H1 (cell line): Measurements from ENCODE around the gene RHEX. TPM values are rescaled to one million over a fixed set of nuclear protein-coding genes. Genes with fewer than 3 reads are reported as not detected.

Experiments
- CTCF ChIA-PET: fragments of 300-600 bp; sonication (Branson Sonifier 250); formaldehyde crosslinking; loops from one replicate; lab custom pipeline; 2021; ENCODE audit not compliant: partially characterized antibody; lab: Charles Lee
- POLR2A ChIA-PET: fragments of 300-600 bp; sonication (Branson Sonifier 250); formaldehyde crosslinking; loops from one replicate; lab custom pipeline; 2021; ENCODE audit warnings: inconsistent platforms; ENCODE audit not compliant: partially characterized antibody; lab: Charles Lee
- DNase-seq, 2 experiments: peaks; one replicate each; pipeline versions ENCODE4 v3.0.0 to v3.0.0-alpha.2; 2010 to 2022; ENCODE audit warnings: low spot score in 2 of 2, low read depth in 1 of 2, mixed read lengths in 1 of 2
- FAIRE-seq: peaks from 2 replicates; lab custom pipeline; 2011; peaks lifted over from hg19 to GRCh38; lab: Jason Lieb, UNC
- H2AFZ ChIP-seq: 2 replicates; pipeline ENCODE4 v1.8.1; 2012; ENCODE audit warnings: low read length, inconsistent platforms
- H2AK5ac ChIP-seq: 2 replicates; pipeline ENCODE4 v1.6.1; 2013; ENCODE audit warnings: low read depth, low read length
- H2BK120ac ChIP-seq: replicated peaks from 2 replicates; pipeline ENCODE3; 2013; ENCODE audit warnings: low read depth, low read length, inconsistent platforms
- H2BK12ac ChIP-seq: 2 replicates; pipeline ENCODE4 v1.6.1; 2013; ENCODE audit warnings: low read depth, low read length
- H2BK15ac ChIP-seq: 2 replicates; pipeline ENCODE4 v1.6.1; 2013; ENCODE audit warnings: low read length
- H2BK20ac ChIP-seq: 2 replicates; pipeline ENCODE4 v1.6.1; 2013; ENCODE audit warnings: low read length
- H2BK5ac ChIP-seq: 2 replicates; pipeline ENCODE4 v1.6.1; 2013; ENCODE audit warnings: low read depth, low read length
- H3K14ac ChIP-seq: 2 replicates; pipeline ENCODE4 v1.6.1; 2013; ENCODE audit warnings: inconsistent platforms; ENCODE audit not compliant: insufficient read length
- H3K18ac ChIP-seq: 2 replicates; pipeline ENCODE4 v1.6.1; 2013; ENCODE audit warnings: low read length; ENCODE audit errors: extremely low read depth
- H3K23ac ChIP-seq: 2 replicates; pipeline ENCODE4 v1.6.1; 2013; ENCODE audit warnings: inconsistent platforms; ENCODE audit not compliant: insufficient read length
- H3K23me2 ChIP-seq: 2 replicates; pipeline ENCODE4 v1.6.1; 2013; ENCODE audit warnings: low read depth, low read length
- H3K27ac ChIP-seq: 2 replicates; pipeline ENCODE4 v1.6.1; 2011; ENCODE audit warnings: low read depth, low read length, inconsistent platforms
- H3K27me3 ChIP-seq, 4 experiments: replicated peaks in 1 of 4; 1 replicate in 1 of 4; 2 replicates in 3 of 4; pipeline versions ENCODE4 v1.6.1 to v1.8.1; 2011 to 2013; ENCODE audit warnings: low read length in 3 of 4, mild to moderate bottlenecking in 3 of 4, inconsistent platforms in 2 of 4, mixed read lengths in 2 of 4, moderate library complexity in 1 of 4; ENCODE audit not compliant: control insufficient read depth in 3 of 4, insufficient read depth in 3 of 4; ENCODE audit errors: extremely low read depth in 1 of 4
- H3K36me3 ChIP-seq, 4 experiments: 2 replicates each; pipeline versions ENCODE4 v1.6.1 to v1.8.1; 2011 to 2013; ENCODE audit warnings: mild to moderate bottlenecking in 4 of 4, low read length in 3 of 4, moderate library complexity in 2 of 4, control low read depth in 1 of 4, inconsistent platforms in 1 of 4; ENCODE audit not compliant: insufficient read depth in 4 of 4, control insufficient read depth in 2 of 4
- H3K4ac ChIP-seq: replicated peaks from 2 replicates; pipeline ENCODE3; 2013; ENCODE audit warnings: low read length, low read depth, mixed read lengths, inconsistent platforms; ENCODE audit not compliant: insufficient read length
- H3K4me1 ChIP-seq, 4 experiments: replicated peaks in 1 of 4; 1 replicate in 1 of 4; 2 replicates in 3 of 4; pipeline versions ENCODE4 v1.6.1 to v1.8.1; 2011 to 2013; ENCODE audit warnings: low read length in 3 of 4, inconsistent platforms in 2 of 4, mixed read lengths in 1 of 4; ENCODE audit not compliant: insufficient read depth in 4 of 4, control insufficient read depth in 3 of 4
- H3K4me2 ChIP-seq, 2 experiments: 2 replicates each; pipeline versions ENCODE4 v1.6.1 to v1.8.1; 2011 to 2013; ENCODE audit warnings: low read depth in 2 of 2, low read length in 2 of 2, control low read depth in 1 of 2, inconsistent platforms in 1 of 2, mild to moderate bottlenecking in 1 of 2; ENCODE audit not compliant: insufficient read depth in 1 of 2
- H3K4me3 ChIP-seq, 4 experiments: fragments of 200-600, 300-600 bp in 1 of 4; sonication (generic), shearing (Covaris generic), sonication (Bioruptor Twin) in 1 of 4; 2 replicates each; pipeline versions ENCODE4 v1.5.1 to v1.8.1; 2011 to 2016; ENCODE audit warnings: low read length in 4 of 4, low read depth in 3 of 4, control low read depth in 2 of 4, inconsistent platforms in 2 of 4, mild to moderate bottlenecking in 2 of 4, mixed read lengths in 1 of 4, moderate library complexity in 1 of 4; ENCODE audit not compliant: insufficient read depth in 2 of 4; ENCODE audit errors: extremely low read depth in 1 of 4
- H3K56ac ChIP-seq: replicated peaks from 2 replicates; pipeline ENCODE3; 2013; ENCODE audit warnings: low read depth, mild to moderate bottlenecking, mixed read lengths, low read length, inconsistent platforms; ENCODE audit not compliant: insufficient read length
- H3K79me1 ChIP-seq: 2 replicates; pipeline ENCODE4 v1.6.1; 2013; ENCODE audit warnings: low read depth, low read length, control low read depth
- H3K79me2 ChIP-seq, 2 experiments: 2 replicates each; pipeline versions ENCODE4 v1.6.1 to v1.8.1; 2012 to 2013; ENCODE audit warnings: low read length in 2 of 2, mild to moderate bottlenecking in 2 of 2, inconsistent platforms in 1 of 2; ENCODE audit not compliant: insufficient read depth in 2 of 2, control insufficient read depth in 1 of 2
- H3K9ac ChIP-seq, 4 experiments: replicated peaks in 1 of 4; 1 replicate in 1 of 4; 2 replicates in 3 of 4; pipeline versions ENCODE4 v1.6.1 to v1.8.1; 2011 to 2013; ENCODE audit warnings: low read depth in 3 of 4, low read length in 3 of 4, control low read depth in 2 of 4, mild to moderate bottlenecking in 2 of 4, moderate library complexity in 2 of 4, inconsistent platforms in 1 of 4; ENCODE audit errors: extremely low read depth in 1 of 4
- H3K9me3 ChIP-seq, 2 experiments: 2 replicates each; pipeline versions ENCODE4 v1.6.1 to v1.8.1; 2012 to 2013; ENCODE audit warnings: mild to moderate bottlenecking in 2 of 2, moderate library complexity in 2 of 2, control low read depth in 1 of 2, inconsistent platforms in 1 of 2, low read depth in 1 of 2, low read length in 1 of 2, mixed read lengths in 1 of 2; ENCODE audit not compliant: insufficient read depth in 2 of 2
- H4K20me1 ChIP-seq, 2 experiments: replicated peaks in 1 of 2; 2 replicates each; pipeline versions ENCODE3 to v1.8.1; 2011 to 2013; ENCODE audit warnings: inconsistent platforms in 2 of 2, low read length in 2 of 2, mild to moderate bottlenecking in 1 of 2; ENCODE audit not compliant: insufficient read depth in 2 of 2, control insufficient read depth in 1 of 2
- H4K5ac ChIP-seq: 2 replicates; pipeline ENCODE4 v1.6.1; 2013; ENCODE audit warnings: low read length, low read depth, mixed read lengths, inconsistent platforms; ENCODE audit not compliant: insufficient read length
- H4K8ac ChIP-seq: 2 replicates; pipeline ENCODE4 v1.8.0; 2013; ENCODE audit warnings: mild to moderate bottlenecking, moderate library complexity, low read length, inconsistent platforms; ENCODE audit not compliant: insufficient read depth; ENCODE audit errors: extremely low read depth
- H4K91ac ChIP-seq: replicated peaks from 2 replicates; pipeline ENCODE3; 2013; ENCODE audit warnings: low read length, mixed read lengths, inconsistent platforms; ENCODE audit not compliant: insufficient read length
- BCL11A ChIP-seq, 2 experiments: IDR thresholded peaks; one replicate each; pipeline ENCODE4 v1.6.1; 2011; ENCODE audit warnings: low read depth in 2 of 2, low read length in 2 of 2, mild to moderate bottlenecking in 2 of 2
- CBX8 ChIP-seq: fragments of 300-800, 300-1000 bp; sonication (generic); IDR thresholded peaks from 2 replicates; pipeline ENCODE4 v1.7.1; 2016; ENCODE audit warnings: low read depth, low read length, borderline replicate concordance
- GABPA ChIP-seq: IDR thresholded peaks from 2 replicates; pipeline ENCODE4 v1.6.1; 2011; ENCODE audit warnings: mild to moderate bottlenecking, low read length, moderate library complexity, borderline replicate concordance; ENCODE audit not compliant: insufficient read depth
- JUND ChIP-seq: IDR thresholded peaks from 2 replicates; pipeline ENCODE4 v1.6.1; 2011; ENCODE audit warnings: mild to moderate bottlenecking, improper control_type of control experiment, low read length
- KDM4A ChIP-seq: IDR thresholded peaks from one replicate; pipeline ENCODE4 v1.7.1; 2012; ENCODE audit warnings: low read depth, mild to moderate bottlenecking, moderate library complexity, low read length, inconsistent platforms; ENCODE audit not compliant: severe bottlenecking
- KDM5A ChIP-seq: fragments of 200-600 bp; IDR thresholded peaks from 2 replicates; pipeline ENCODE4 v1.7.1; 2012; ENCODE audit warnings: mild to moderate bottlenecking, low read length, inconsistent platforms, mixed read lengths
- MAFK ChIP-seq: IDR thresholded peaks from 2 replicates; pipeline ENCODE4 v1.6.1; 2012; ENCODE audit warnings: low read depth, mild to moderate bottlenecking, improper control_type of control experiment, low read length
- POLR2AphosphoS5 ChIP-seq: IDR thresholded peaks from 2 replicates; pipeline ENCODE4 v1.6.1; 2011; ENCODE audit warnings: low read depth, low read length
- SAP30 ChIP-seq: fragments of 300-600 bp; sonication (generic); IDR thresholded peaks from 2 replicates; pipeline ENCODE4 v1.7.1; 2012; ENCODE audit warnings: low read length, moderate library complexity, mild to moderate bottlenecking, inconsistent platforms; ENCODE audit not compliant: insufficient read depth, insufficient replicate concordance
- SIN3A ChIP-seq, 2 experiments: IDR thresholded peaks in 1 of 2; conservative IDR thresholded peaks in 1 of 2; 2 replicates each; pipeline ENCODE4 v1.6.1; 2011 to 2012; ENCODE audit warnings: low read length in 2 of 2, improper control_type of control experiment in 1 of 2, low read depth in 1 of 2, mild to moderate bottlenecking in 1 of 2
- TAF1 ChIP-seq: IDR thresholded peaks from 2 replicates; pipeline ENCODE4 v1.6.1; 2011; ENCODE audit warnings: mild to moderate bottlenecking, low read depth, low read length
- TEAD4 ChIP-seq: IDR thresholded peaks from 2 replicates; pipeline ENCODE4 v1.6.1; 2012; ENCODE audit warnings: low read depth, low read length, inconsistent platforms, mixed read lengths
- WGBS, 2 experiments: shearing (Covaris generic) in 1 of 2; methylation state at CpG; one replicate each; pipeline versions ENCODE4 v1.1.6 to v1.1.7; 2013 to 2015; ENCODE audit warnings: low lambda C conversion rate in 2 of 2, mixed read lengths in 2 of 2, inconsistent platforms in 1 of 2, low coverage in 1 of 2, missing lambda C conversion rate in 1 of 2; ENCODE audit not compliant: insufficient replicate concordance in 2 of 2, insufficient coverage in 1 of 2, insufficient read length in 1 of 2; ENCODE audit errors: extremely low coverage in 1 of 2, missing lambda C conversion rate in 1 of 2; 5-methylcytosine and 5-hydroxymethylcytosine counted together
- polyA plus RNA-seq, 7 experiments: library from polyadenylated mRNA; depleted of rRNA in 3 of 7; stranded (reverse) in 5 of 7; unstranded in 2 of 7; fragments of >200 nt in 5 of 7; fragments of 200-250 nt in 2 of 7; gene quantifications; 1 replicate in 5 of 7; 2 replicates in 1 of 7; 4 replicates in 1 of 7; pipeline versions ENCODE4 v1.2.1 to v1.2.3, GENCODE V29; 2011 to 2013; ENCODE audit warnings: missing spikeins in 2 of 7, mixed read lengths in 2 of 7
- total RNA-seq: library from RNA; stranded (reverse); fragmentation: NEBNext Ultra II Directional; extraction: Animal tissue kit (Norgen Biotek cat#: 25700); gene quantifications from 2 replicates; pipeline ENCODE4 v1.2.1, GENCODE V29; 2021

Gene RHEX
- total and polyA plus RNA-seq, 2 of the 8 experiments (the other 6 are each of a cell fraction or from before 2014, with no cell fraction given), result not detected

DNA sequence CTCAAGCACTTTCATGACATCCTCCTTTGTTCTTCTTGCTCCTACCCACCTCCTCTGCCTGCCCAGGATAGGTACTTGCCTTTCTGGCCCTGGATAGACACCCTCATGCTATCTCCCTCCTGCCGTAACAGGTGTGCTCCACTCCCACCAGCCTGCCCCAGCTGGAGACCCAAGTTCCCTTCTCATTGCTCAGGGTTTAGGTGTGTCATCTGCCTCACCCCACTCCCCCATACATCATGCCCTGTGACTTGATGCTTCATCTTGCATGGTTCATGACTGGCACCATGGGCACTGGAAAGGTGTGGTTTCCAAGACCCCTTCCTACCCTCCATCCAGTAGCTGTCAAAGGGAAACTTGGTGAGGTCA lies 5.9 kb downstream of the RHEX start:
- Histone ChIP-seq H3K23me2 (no peaks in the 10 kb centered on the region), H3K79me2 (no peaks in the 10 kb centered on the region), H3K36me3 (no peaks in the 10 kb centered on the region), H3K9ac (no peak overlapping the region), H2BK120ac (no peak overlapping the region), H3K4ac (no peak overlapping the region), H2BK20ac (no peak overlapping the region), H4K20me1 (no peaks in the 10 kb centered on the region), H3K27ac (no peak overlapping the region), H3K14ac (no peak overlapping the region), H3K23ac (no peak overlapping the region), H3K27me3 (no peaks in the 10 kb centered on the region), H2AFZ (no peak overlapping the region; the same call in 1 of the 2 replicates), H3K4me2 (no peak overlapping the region), H2AK5ac (no peak overlapping the region), H3K79me1 (no peaks in the 10 kb centered on the region), H3K56ac (no peak overlapping the region), H3K9me3 (peaks cover 8 to 12% of the 10 kb centered on the region in 2 experiments; a peak in 3 of 4 replicates), H2BK12ac (no peak overlapping the region)
- WGBS, 2 experiments, result 100% methylated on average over 1 of the region's 1 CpG; no CpG with 5 or more reads in 1 of the 2 experiments
- POLR2A ChIA-PET, result no interaction called here
- TF ChIP-seq CBX8, result no peak
- TF ChIP-seq SIN3A (conservative IDR thresholded peaks at IDR 0.05 in 1 of 2, IDR thresholded peaks at IDR 0.05 in 1 of 2; ENCODE audit: low read depth in 1 of 2, low read length in 2 of 2), result no peak
- no peak for TF ChIP-seq MAFK
- no peak for TF ChIP-seq GABPA
- no peak for TF ChIP-seq SAP30
- no peak for TF ChIP-seq KDM5A
- TF ChIP-seq TAF1, result no peak
- TF ChIP-seq KDM4A, result no peak
- no peak for TF ChIP-seq JUND
- no peak for TF ChIP-seq TEAD4
- no peak for TF ChIP-seq POLR2AphosphoS5
- no peak for TF ChIP-seq BCL11A (IDR thresholded peaks at IDR 0.05; ENCODE audit: low read depth in 2 of 2, low read length in 2 of 2)
- TF ChIP-seq, all 59 proteins: peak for 0
- no peak overlapping the region for H3K4me3 ChIP-seq
- no peak overlapping the region for H4K8ac ChIP-seq
- H4K91ac ChIP-seq, result no peak overlapping the region
- CTCF ChIA-PET, result interaction anchor here (0.7 to 2.5 kb wide), 3 partner anchors 22 to 824 kb away, joined by 3 to 13 read pairs (median 4); no protein-coding TSS in a partner anchor
- no peak overlapping the region for H2BK5ac ChIP-seq
- no peaks in the 10 kb centered on the region for H3K4me1 ChIP-seq
- no peak for DNase-seq
- FAIRE-seq, result no peak
- no peak overlapping the region for H3K18ac ChIP-seq
- H4K5ac ChIP-seq, result no peak overlapping the region
- H2BK15ac ChIP-seq, result no peak overlapping the region
